COLO668 (cell line): ENCODE measurements around the gene SMOC1.
"Not testable (repeated sequence)": the region's sequence is repeated elsewhere in the genome, so short reads cannot be mapped to it uniquely, and the experiment has no call there.

ENCODE experiments used
- DNase-seq: peaks from one replicate; lab custom pipeline; 2025; ENCODE audit not compliant: unreplicated experiment; lab: John Stamatoyannopoulos, UW

SMOC1 gene

GRCh38 chr14:69896972-69897371 is 17.8 kb downstream of the SMOC1 start:
- DNase-seq = no peak

- no peak for DNase-seq
Measured at GRCh38 chr14:69900603-69901002, 21.4 kb downstream of the SMOC1 start.

- no peak for DNase-seq
Measured at GRCh38 chr14:69901113-69901951, 22.1 kb downstream of the SMOC1 start.

DNA sequence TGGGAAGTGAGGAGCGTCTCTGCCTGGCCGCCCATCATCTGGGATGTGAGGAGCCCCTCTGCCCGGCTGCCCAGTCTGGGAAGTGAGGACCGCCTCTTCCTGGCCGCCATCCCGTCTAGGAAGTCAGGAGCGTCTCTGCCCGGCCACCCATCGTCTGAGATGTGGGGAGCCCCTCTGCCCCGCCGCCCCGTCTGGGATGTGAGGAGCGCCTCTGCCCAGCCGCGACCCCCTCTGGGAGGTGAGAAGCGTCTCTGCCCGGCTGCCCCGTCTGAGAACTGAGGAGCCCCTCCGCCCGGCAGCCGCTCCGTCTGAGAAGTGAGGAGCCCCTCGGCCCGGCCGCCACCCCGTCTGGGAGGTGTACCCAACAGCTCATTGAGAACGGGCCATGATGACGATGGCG is 23.8 kb downstream of the SMOC1 start:
- not testable (repeated sequence) for DNase-seq

DNA sequence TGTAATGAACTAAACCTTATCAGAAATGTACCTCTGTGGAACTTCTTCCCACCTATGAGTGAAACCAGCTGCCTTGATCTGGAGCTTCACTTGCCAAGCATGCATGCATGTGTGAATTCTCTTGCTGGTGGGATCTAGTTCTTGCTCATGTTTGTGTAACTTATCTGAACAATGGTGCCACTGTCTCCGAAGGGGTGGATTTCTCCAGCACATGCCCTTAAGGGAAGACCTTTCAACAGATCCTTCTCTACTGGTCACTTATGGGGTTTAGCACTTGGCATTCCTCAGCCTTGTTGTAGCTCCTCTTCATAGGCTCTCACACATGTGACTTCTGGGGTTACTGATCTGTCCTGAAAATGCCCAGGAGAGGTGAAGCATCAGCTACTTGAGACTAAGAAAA is 25.0 kb downstream of the SMOC1 start:
- no peak for DNase-seq

- no peak for DNase-seq
Measured at GRCh38 chr14:69906201-69906600, 27.0 kb downstream of the SMOC1 start.

- DNase-seq = no peak
Measured at GRCh38 chr14:69909826-69910550, 30.8 kb downstream of the SMOC1 start.

DNA sequence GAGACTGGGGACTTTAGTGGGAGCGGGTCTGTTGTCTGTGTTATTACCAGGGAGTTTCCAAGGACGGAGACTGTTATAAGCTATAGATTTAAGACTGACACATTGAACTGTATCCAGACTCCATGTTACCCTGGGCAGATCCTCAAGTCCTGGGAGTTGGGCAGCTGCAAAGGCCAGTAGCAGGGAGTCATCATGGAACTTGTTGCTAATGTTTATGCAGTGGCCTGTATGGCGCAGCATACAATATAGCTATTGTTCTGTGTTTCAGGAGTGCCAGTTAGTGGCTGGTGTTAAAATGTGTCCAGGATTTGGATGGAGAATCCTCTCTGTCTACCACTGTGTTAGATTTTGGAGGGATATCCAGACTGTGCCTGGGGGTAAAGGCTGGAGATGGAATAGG is 31.7 kb downstream of the SMOC1 start:
- no peak for DNase-seq

DNA sequence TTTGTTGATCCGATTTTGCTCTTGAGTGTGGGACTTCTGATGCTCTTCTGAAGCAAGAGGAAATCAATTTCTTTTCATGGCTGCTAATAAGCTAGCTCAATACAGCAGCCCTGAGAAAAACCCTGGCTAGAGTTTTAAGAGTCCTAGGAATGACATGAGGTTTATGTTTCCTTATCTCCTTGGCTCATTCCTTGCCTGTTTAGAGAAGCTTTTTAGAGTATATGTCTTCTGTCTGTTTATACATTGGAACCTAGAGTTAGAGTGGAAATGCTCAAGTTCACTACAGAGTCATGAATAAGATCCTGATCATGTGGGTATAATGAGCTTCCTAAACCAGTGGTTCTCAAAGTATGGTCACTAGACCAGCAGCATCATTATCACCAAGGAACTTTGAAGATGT is 34.5 kb downstream of the SMOC1 start:
- DNase-seq = no peak

- DNase-seq = no peak
Measured at GRCh38 chr14:69916396-69916795, 37.2 kb downstream of the SMOC1 start.

GRCh38 chr14:69917287-69917686 is 38.1 kb downstream of the SMOC1 start:
- peak; percentile 34 for DNase-seq

GRCh38 chr14:69919815-69920214 is 40.6 kb downstream of the SMOC1 start:
- no peak for DNase-seq

GRCh38 chr14:69921052-69921451 is 41.8 kb downstream of the SMOC1 start:
- DNase-seq = no peak

DNA sequence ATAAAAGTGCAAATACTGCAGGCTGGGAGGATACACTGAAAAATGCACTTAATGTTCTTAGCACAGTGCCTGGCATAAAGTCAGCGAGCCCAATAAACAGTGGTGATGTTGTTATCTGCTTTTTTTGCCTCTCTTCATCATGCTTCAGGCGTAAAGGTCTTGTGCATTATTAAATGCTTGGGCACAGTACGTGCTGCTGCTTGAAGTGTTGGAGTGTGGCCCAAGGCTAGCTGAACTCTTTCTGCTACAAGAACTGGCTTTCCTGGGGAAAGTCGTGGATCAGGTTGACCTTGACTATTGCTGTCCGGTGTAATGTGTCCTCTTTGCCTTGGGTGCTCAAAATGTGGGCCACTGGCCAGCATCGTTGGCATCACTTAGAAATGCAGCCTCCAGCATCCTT is 43.0 kb downstream of the SMOC1 start:
- DNase-seq = no peak

DNA sequence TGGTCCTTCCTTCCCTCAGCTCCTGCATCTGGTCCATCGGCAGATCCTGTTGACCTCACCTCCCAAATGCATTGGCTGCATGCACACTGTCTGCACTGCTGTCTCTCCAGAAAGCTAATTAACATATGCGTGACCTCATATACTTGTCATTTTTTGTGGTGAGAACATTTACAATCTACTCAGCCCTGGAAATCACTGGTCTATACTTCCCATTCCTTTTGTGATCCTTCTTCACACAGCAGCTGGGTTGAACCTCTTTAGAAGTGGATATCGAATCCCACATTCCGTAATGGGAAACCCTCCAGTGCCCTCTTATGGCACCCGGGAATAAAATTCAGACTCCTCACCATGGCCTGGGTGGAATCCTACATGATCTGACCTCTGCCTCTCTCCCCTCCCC is 45.0 kb downstream of the SMOC1 start:
- DNase-seq = no peak

DNA sequence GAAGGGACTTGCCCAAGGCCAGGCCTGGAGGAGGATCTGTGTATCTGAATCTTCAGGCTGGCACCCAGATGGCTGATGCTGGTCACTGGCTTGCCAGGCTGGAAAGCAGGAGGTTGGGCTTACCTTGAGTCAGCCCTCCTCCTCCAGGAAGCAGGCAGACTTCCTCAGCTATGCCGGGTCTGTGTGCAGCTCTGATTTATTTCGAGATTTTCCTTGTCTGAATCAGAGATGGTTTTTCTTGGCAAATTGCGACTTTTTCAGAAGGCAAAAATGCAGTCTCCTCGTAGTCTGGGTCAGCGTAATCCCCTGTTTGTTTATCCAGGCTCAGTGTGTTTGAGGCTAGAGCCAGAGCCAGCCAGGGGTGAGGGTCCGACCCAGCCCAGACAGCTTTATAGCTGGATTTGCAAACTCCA is 48.9 kb downstream of the SMOC1 start:
- no peak for DNase-seq

GRCh38 chr14:69930780-69931379 is 51.7 kb downstream of the SMOC1 start:
- DNase-seq = no peak

DNA sequence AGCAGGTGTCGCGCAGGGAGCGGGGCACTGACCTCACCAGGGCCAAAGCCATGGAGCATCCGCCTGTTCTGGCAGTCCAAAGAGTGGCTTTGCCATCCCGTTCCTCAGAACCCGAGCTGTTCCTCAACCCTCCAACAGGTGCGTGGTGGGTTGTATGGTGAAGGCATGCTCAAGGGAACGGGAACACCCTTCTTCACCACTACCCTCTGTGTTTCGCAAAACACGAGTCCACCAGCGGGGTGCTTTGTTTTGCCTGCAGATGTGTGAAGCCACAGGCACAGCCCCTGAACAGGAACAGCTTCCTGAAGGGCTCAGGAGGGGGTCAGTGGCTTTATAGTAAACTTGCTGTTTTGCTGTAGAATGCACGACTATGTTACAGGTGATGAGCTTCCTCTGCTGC is 52.7 kb downstream of the SMOC1 start:
- DNase-seq = no peak

DNA sequence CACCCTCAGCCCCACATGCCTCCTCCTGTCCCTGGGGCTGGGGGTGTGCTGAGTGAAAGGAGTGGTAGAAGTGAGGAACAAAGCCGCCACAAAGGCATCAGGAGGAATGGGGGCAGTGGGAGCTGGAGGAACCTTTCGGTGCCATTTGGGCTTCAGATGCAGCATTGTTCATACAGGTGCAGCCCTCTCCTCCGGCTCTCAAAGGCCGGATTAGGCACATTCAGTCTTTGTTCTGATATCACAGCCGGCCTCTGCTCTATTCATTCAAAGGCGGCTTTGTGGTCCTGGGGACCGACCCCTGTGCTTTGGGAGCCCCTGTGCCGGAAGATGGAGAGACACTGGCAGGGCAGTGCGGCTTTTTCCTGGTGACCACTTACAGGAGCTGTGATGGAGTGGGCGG is 53.2 kb downstream of the SMOC1 start:
- DNase-seq = no peak

DNA sequence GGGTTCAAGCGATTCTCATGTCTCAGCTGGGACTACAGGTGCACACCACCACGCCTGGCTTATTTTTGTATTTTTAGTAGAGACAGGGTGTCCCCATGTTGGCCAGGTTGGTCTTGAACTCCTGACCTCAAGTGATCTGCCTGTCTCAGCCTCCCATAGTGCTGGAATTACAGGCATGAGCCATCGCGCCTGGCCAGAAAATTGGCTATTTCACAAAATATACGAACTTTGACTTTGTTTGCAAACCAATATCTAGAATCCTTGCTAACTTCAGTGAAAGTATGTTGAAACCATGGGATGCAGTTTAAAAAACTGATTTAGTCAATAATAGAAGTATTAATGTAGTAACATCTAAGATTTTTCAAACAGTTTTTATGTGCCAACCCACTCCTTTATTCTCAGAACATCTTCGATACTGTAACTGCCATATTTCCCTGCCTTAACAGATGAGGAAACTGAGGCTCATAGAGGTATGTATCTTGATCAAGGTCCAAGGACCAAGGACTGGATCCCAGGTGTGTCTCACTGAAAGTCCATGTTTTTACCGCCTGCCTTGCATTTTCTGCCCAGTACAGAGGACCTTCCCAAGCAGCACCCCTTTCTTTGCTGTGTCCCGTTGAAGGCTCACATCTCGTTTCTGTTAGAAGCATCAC is 54.5 kb downstream of the SMOC1 start:
- no peak for DNase-seq

DNA sequence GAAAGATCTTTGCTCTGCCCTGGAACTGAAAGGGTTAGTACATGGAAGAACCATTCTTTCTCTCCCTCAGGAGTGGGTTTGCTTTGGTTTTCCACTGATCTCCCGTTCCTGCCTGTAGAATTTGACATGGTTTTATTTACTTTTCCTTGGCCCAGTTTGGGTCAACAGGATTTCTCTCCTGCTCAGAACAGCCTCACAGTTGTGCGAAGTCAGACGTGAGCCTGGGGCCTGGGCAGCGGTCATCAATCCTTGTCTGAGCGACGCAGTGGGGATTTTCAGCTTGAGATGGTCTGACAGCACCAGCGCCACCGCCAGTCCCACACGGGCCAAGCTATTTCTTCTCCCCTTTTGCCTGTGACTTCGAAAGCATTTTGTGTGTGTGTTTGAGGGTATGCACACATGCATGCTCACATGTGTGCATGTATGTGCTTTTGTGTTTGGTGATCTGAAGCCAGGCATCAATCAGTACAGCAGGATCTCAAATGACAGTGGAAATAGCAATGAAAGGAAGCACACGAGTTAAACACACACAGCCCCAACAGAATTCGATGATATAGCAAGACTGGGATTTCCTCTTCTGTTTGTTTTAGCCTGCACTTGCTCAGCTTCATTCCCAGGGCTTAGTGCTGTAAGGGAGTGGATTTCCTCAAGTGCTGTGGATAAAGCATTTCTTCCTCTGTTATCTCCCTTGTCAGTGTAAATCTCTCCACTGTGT is 58.3 kb downstream of the SMOC1 start:
- DNase-seq = no peak
